D341Med (cell line): Measurements from ENCODE around the gene OR6K2.

Experiments used
- DNase-seq: peaks from one replicate; pipeline ENCODE4 v3.0.0; 2012; ENCODE audit warnings: low spot score

The OR6K2 gene

GRCh38 chr1:158685085-158685484, 15.4 kb downstream of the OR6K2 start:
- DNase-seq = no peak

DNA sequence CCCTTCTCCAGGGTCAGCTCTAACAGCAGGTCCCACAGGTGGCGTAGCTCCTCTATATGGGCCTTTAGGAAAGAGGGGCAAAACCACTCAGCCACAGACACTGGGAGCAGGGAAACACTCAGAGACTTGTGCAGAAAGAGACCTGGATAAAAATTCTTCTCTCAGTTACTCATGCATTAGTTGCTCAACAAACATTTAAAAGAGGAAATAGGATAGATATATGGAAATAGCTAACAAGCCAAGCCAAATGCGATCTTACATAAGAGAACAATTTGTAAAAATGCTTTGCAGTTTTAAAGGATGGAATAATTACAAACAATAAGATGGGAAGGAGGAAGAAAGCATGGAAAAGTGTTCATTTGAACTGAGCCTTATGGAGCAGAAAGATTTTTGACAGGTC, 18.8 kb downstream of the OR6K2 start:
- no peak for DNase-seq

- no peak for DNase-seq
Measured at GRCh38 chr1:158679289-158679688, 21.2 kb downstream of the OR6K2 start.

GRCh38 chr1:158675563-158676323, 24.7 kb downstream of the OR6K2 start:
- DNase-seq = no peak

GRCh38 chr1:158674302-158674701, 26.1 kb downstream of the OR6K2 start:
- no peak for DNase-seq

- no peak for DNase-seq
Measured at GRCh38 chr1:158666037-158666436, 34.4 kb downstream of the OR6K2 start.

DNA sequence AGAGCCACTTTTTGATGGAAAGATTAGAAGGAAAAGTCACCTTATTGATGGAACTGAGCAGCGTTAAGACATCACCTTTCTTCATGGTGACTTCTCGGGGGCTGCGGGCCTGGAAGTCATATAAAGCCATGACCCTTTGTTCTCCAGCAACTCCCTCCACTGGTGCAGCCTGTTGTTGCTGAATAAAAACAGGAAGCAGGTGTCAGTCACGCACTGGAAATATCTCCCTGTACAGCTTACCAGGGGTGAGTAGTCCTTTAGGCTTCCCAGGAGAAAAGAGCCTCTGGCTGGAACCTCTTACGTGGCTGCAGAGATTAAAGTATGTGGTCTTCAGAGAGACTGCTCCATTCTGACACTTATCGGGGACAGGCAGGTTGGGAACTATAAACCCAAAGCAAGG, 45.9 kb downstream of the OR6K2 start:
- no peak for DNase-seq

- no peak for DNase-seq
Measured at GRCh38 chr1:158654086-158654485, 46.4 kb downstream of the OR6K2 start.

GRCh38 chr1:158652721-158653334, 47.6 kb downstream of the OR6K2 start:
- no peak for DNase-seq
